ENCODE results near the gene KLK1.

GRCh38 chr19:50818859-50819472, 4.6 kb downstream of the KLK1 start:
- TF ChIP-seq NR2C2 (IDR thresholded peaks at IDR 0.05; ENCODE audit: borderline replicate concordance, control insufficient read depth, insufficient read length, low read depth) (no peak), HDAC6 (IDR thresholded peaks at IDR 0.05; ENCODE audit: unreplicated experiment) (no peak), POLR2A (IDR thresholded peaks at IDR 0.05; ENCODE audit: low read depth, low read length) (no peak), USF2 (IDR thresholded peaks at IDR 0.05; ENCODE audit: borderline replicate concordance, low read depth, low read length) (no peak), NFXL1 (IDR thresholded peaks at IDR 0.05; ENCODE audit: borderline replicate concordance) (no peak), CTCF (IDR thresholded peaks at IDR 0.05 in 2 of 3, conservative IDR thresholded peaks at IDR 0.05 in 1 of 3; ENCODE audit: control insufficient read depth in 2 of 3, extremely low read depth in 1 of 3, insufficient read depth in 1 of 3, low read depth in 3 of 3, low read length in 3 of 3) (no peak), FOXK2 (IDR thresholded peaks at IDR 0.05) (no peak), RELA (IDR thresholded peaks at IDR 0.05; ENCODE audit: borderline replicate concordance, partially characterized antibody) (no peak)
